AG09309 (cell line): ENCODE results near the gene RTN4R.

Experiments
- DNase-seq: peaks from one replicate; pipeline ENCODE4 v3.0.0-alpha.2; 2010; ENCODE audit warnings: low read depth
- H3K4me3 ChIP-seq: 2 replicates; pipeline ENCODE4 v1.5.1; 2011; ENCODE audit warnings: mild to moderate bottlenecking, low read depth, low read length, moderate library complexity; ENCODE audit not compliant: control insufficient read depth
- TF ChIP-seq, protein P1 (sequence below): IDR thresholded peaks from 2 replicates; pipeline ENCODE4 v1.5.1; 2011; ENCODE audit warnings: mild to moderate bottlenecking, low read depth, low read length, inconsistent platforms; ENCODE audit not compliant: insufficient read depth, control insufficient read depth; ENCODE audit errors: missing control alignments

The RTN4R gene

GRCh38 chr22:20214853-20215252 lies 53.3 kb downstream of the RTN4R start:
- TF ChIP-seq, protein P1, sequence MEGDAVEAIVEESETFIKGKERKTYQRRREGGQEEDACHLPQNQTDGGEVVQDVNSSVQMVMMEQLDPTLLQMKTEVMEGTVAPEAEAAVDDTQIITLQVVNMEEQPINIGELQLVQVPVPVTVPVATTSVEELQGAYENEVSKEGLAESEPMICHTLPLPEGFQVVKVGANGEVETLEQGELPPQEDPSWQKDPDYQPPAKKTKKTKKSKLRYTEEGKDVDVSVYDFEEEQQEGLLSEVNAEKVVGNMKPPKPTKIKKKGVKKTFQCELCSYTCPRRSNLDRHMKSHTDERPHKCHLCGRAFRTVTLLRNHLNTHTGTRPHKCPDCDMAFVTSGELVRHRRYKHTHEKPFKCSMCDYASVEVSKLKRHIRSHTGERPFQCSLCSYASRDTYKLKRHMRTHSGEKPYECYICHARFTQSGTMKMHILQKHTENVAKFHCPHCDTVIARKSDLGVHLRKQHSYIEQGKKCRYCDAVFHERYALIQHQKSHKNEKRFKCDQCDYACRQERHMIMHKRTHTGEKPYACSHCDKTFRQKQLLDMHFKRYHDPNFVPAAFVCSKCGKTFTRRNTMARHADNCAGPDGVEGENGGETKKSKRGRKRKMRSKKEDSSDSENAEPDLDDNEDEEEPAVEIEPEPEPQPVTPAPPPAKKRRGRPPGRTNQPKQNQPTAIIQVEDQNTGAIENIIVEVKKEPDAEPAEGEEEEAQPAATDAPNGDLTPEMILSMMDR, result no peak
- no peak overlapping the region for H3K4me3 ChIP-seq
- DNase-seq, result no peak

- DNase-seq, result no peak
- H3K4me3 ChIP-seq, result no peak overlapping the region
- TF ChIP-seq, protein P1, result no peak
These were observed 54.0 kb downstream of the RTN4R start for GRCh38 chr22:20213833-20214708.

DNA sequence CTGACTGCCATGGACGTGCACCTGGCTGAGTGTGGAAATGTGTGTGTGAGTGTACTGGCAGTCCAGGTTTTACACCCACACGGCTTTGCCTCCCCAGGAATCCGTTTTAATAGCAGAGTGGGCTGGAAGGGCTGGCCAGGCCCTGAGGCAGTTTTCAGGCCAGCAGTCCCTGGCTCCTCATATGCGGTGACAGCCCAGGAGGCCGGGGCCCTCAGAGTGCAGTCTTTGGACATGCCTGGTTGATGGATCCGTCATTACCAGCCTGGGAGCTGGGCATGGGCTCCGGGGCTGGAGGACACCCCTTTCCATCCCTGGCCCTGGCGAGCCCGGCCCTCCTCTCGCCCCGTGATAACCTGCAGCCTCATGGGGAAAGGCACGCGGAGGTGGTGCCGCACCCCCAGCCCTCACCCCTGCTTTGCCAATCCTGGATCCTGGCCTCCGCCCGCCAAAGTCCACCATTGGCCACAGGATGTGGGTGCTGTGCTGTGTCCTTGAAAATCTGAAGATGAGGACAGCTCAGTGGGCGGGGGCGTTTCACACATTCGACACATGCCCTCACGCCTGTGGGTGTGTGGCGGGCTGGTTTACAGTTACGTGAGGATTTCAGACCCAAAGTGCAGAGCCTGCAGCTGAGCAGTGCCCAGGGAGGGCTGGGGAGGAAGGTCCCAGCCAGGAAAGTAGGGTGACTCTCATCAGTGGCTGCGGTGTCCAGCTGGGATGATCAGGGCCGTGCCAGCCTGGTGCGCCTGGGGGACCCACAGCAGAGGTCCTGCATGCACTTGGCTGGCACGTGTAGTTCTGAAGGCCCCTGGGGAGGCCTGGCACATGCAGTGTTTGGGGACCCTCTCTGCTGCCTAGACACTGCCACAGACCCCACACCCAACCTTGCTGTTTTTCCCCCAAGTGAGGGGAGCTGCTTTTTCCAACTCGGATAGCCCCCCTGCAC lies 55.1 kb downstream of the RTN4R start:
- no peak overlapping the region for H3K4me3 ChIP-seq
- DNase-seq, result no peak
- TF ChIP-seq, protein P1, result no peak

DNA sequence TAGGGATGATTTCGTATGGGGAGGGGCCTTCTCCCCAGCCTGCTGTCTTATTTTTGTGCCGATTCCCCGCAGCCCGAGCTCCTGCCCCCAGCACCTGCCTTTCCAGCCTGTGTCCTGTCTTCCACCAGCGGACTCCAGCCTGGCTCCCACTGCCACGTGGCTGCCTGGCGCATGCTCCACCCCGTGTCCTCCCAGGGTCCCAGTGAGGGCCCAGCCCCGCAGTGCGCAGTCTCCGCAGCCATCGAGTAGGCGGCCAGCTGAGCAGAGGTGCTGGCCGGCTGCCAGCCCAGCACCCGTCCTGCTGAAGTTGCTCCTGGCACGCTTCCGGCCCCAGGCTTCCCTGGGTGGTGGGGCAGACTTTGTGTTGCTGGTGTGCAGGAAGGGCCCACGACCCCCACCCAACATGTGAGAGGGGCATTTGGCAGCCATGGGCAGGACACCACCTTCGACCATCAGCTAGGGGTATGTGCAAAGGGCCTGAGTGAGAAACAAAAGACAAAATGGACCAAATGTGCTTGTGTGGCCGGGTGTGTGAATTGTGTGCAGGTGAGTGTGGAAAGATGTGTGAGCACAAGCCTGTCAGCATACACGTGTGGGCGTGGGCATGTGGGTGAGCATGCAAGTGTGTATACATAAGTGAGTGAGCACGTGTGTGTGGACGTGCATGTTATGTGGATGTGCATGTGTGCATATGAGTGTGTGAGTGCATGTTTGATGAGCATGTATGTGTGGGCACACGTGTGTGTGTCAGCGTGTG lies 55.9 kb downstream of the RTN4R start:
- no peak overlapping the region for H3K4me3 ChIP-seq
- no peak for DNase-seq
- TF ChIP-seq, protein P1, result no peak

DNA sequence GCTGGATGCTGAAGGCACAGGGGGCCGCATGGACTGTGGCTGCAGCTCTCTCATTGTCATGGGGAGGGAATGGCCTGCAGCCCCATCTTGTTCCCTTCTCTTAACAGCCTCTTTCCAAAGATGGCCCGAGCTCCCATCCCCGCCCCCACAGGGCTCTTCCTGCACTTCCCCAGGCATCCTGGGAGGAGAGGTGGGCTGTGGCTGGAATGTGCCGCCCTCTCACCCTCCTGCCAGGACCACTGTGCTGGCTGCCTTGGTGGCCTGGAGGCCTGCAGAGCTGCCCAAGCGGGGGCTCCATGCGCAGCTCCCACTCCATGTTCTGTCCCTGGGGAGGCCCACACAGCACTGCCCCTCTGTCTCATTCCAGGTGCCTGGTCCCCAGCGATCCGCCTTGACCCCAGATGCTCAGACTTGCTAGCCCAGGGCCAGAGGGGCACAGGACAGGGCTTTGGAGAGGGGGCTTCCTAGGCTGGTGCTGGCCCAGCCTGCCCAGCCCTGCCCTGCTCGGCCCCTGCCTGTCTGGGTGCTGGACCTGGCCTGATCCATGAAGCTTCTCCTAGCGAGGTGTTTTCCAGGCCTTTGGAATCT lies 56.6 kb downstream of the RTN4R start:
- no peak overlapping the region for H3K4me3 ChIP-seq
- TF ChIP-seq, protein P1, result no peak
- DNase-seq, result no peak

- TF ChIP-seq, protein P1, result no peak
- no peak for DNase-seq
- H3K4me3 ChIP-seq, result no peak overlapping the region
These were observed 57.6 kb downstream of the RTN4R start for GRCh38 chr22:20210473-20211059.
